Stimulated activated CD4-positive, alpha-beta T cell treated with anti-CD3 and anti-CD28 coated beads, Interleukin-12 subunit alpha, Interleukin-12 subunit beta, amount 100 ng/mL, for 24 hours (primary cell): ENCODE data around the gene GNB5.

ENCODE experiments used
- DNase-seq, 2 experiments: peaks; one replicate each; pipeline ENCODE4 v3.0.0-alpha.2; 2020; ENCODE audit warnings: low read depth in 2 of 2

GNB5 gene

GRCh38 chr15:52207191-52207590, 16.0 kb upstream of the GNB5 start:
- DNase-seq = no peak

- DNase-seq = no peak
Measured at GRCh38 chr15:52206446-52206845, 15.3 kb upstream of the GNB5 start.

GRCh38 chr15:52204657-52205056, 13.5 kb upstream of the GNB5 start:
- DNase-seq = no peak

GRCh38 chr15:52200831-52201365, 9.7 kb upstream of the GNB5 start:
- DNase-seq = no peak

- no peak for DNase-seq
Measured at GRCh38 chr15:52199271-52199670, 8.1 kb upstream of the GNB5 start.

GRCh38 chr15:52196891-52197290, 5.7 kb upstream of the GNB5 start:
- no peak for DNase-seq

GRCh38 chr15:52193791-52194190, 2.6 kb upstream of the GNB5 start:
- DNase-seq = no peak

- DNase-seq = no peak
Measured at GRCh38 chr15:52193321-52193720, 2.1 kb upstream of the GNB5 start.

GRCh38 chr15:52186651-52187486, 4.3 kb downstream of the GNB5 start:
- DNase-seq = no peak

GRCh38 chr15:52185151-52185561, 6.0 kb downstream of the GNB5 start:
- no peak for DNase-seq

GRCh38 chr15:52184721-52185120, 6.5 kb downstream of the GNB5 start:
- no peak for DNase-seq

GRCh38 chr15:52183562-52184173, 7.5 kb downstream of the GNB5 start:
- no peak for DNase-seq

GRCh38 chr15:52181938-52182780, 9.0 kb downstream of the GNB5 start:
- no peak for DNase-seq

GRCh38 chr15:52180851-52181450, 10.2 kb downstream of the GNB5 start:
- no peak for DNase-seq

- DNase-seq = peak in 1 of 2 experiments; percentile 11
Measured at GRCh38 chr15:52180196-52180835, 10.9 kb downstream of the GNB5 start.

GRCh38 chr15:52179278-52180195, 11.7 kb downstream of the GNB5 start:
- peak; percentile 76 to 83 for DNase-seq

- DNase-seq = no peak
Measured at GRCh38 chr15:52178765-52179164, 12.4 kb downstream of the GNB5 start.

GRCh38 chr15:52172869-52173268, 18.3 kb downstream of the GNB5 start:
- DNase-seq = no peak

GRCh38 chr15:52171807-52172206, 19.4 kb downstream of the GNB5 start:
- DNase-seq = no peak

GRCh38 chr15:52171386-52171785, 19.8 kb downstream of the GNB5 start:
- no peak for DNase-seq
